IPS-18c (cell line): ENCODE data around the gene ATP8B2.
A peak's percentile ranks its signal among the peaks of the same experiment; 100 is the strongest.
"Not testable (repeated sequence)": the region's sequence is repeated elsewhere in the genome, so short reads cannot be mapped to it uniquely, and the experiment has no call there.

ENCODE experiments used
- H3K4me3 ChIP-seq: 2 replicates; pipeline ENCODE4 v1.7.0; 2013; ENCODE audit warnings: low read depth, mild to moderate bottlenecking, low read length, moderate library complexity; ENCODE audit not compliant: insufficient read depth
- H3K9me3 ChIP-seq: one replicate; pipeline ENCODE4 v1.6.1; 2013; ENCODE audit warnings: mild to moderate bottlenecking, low read length, moderate library complexity; ENCODE audit not compliant: control insufficient read depth, insufficient read depth

Gene ATP8B2

GRCh38 chr1:154320882-154321608 is 4.3 kb upstream of the ATP8B2 start, which contains the start of gene AQP10:
TSS of gene AQP10 (plus strand) at chr1:154321093. CDS start at chr1:154321156, 63 bp downstream.
- no peak within 1 kb of the TSS; the same call in 1 of the 2 replicates for H3K4me3 ChIP-seq
- H3K9me3 ChIP-seq: peaks cover 2% of the 10 kb centered on the region

- not testable (repeated sequence) for H3K9me3 ChIP-seq, H3K4me3 ChIP-seq
Measured at GRCh38 chr1:154321609-154321934, 3.8 kb upstream of the ATP8B2 start.

GRCh38 chr1:154323493-154323892 is 1.8 kb upstream of the ATP8B2 start:
- Histone ChIP-seq H3K4me3 (no peak overlapping the region), H3K9me3 (no peaks in the 10 kb centered on the region)

GRCh38 chr1:154324241-154324640 is 1.1 kb upstream of the ATP8B2 start:
- peak overlapping the region; percentile 66; the same call in 1 of the 2 replicates for H3K4me3 ChIP-seq
- H3K9me3 ChIP-seq: no peaks in the 10 kb centered on the region

GRCh38 chr1:154325583-154326545 is 539 bp downstream of the ATP8B2 start:
- Histone ChIP-seq H3K9me3 (no peaks in the 10 kb centered on the region), H3K4me3 (peak overlapping the region; percentile 59)

GRCh38 chr1:154326546-154327465 is 1.5 kb downstream of the ATP8B2 start:
- Histone ChIP-seq H3K9me3 (no peaks in the 10 kb centered on the region), H3K4me3 (peak overlapping the region; percentile 59)

GRCh38 chr1:154327466-154328317 is 2.4 kb downstream of the ATP8B2 start:
- no peaks in the 10 kb centered on the region for H3K9me3 ChIP-seq
- H3K4me3 ChIP-seq: peak overlapping the region; percentile 43; the same call in 1 of the 2 replicates

GRCh38 chr1:154328318-154329151 is 3.2 kb downstream of the ATP8B2 start:
- Histone ChIP-seq H3K4me3 (peak overlapping the region; percentile 43; the same call in 1 of the 2 replicates), H3K9me3 (no peaks in the 10 kb centered on the region)

- H3K4me3 ChIP-seq: peak overlapping the region; percentile 43; the same call in 1 of the 2 replicates
- H3K9me3 ChIP-seq: no peaks in the 10 kb centered on the region
Measured at GRCh38 chr1:154329152-154329521, 3.8 kb downstream of the ATP8B2 start.

GRCh38 chr1:154329551-154330131 is 4.3 kb downstream of the ATP8B2 start:
- no peak overlapping the region for H3K4me3 ChIP-seq

GRCh38 chr1:154330669-154331068 is 5.3 kb downstream of the ATP8B2 start:
- Histone ChIP-seq H3K4me3 (no peak overlapping the region), H3K9me3 (no peaks in the 10 kb centered on the region)

More at GRCh38 chr1:154329551-154330131, 4.3 kb downstream of the ATP8B2 start:
- no peaks in the 10 kb centered on the region for H3K9me3 ChIP-seq

- no peaks in the 10 kb centered on the region for H3K9me3 ChIP-seq
- H3K4me3 ChIP-seq: no peak overlapping the region
Measured at GRCh38 chr1:154334079-154335024, 9.0 kb downstream of the ATP8B2 start.

GRCh38 chr1:154335025-154335714 is 9.8 kb downstream of the ATP8B2 start:
- H3K4me3 ChIP-seq: no peak overlapping the region
- H3K9me3 ChIP-seq: no peaks in the 10 kb centered on the region
